MM.1S (cell line): ENCODE results near the gene ITK.

ENCODE experiments used
- DNase-seq: peaks from one replicate; pipeline ENCODE4 v3.0.0-alpha.2; 2015
- H2AFZ ChIP-seq: fragments of 300-600 bp; sonication (generic); 2 replicates; pipeline ENCODE4 v1.6.0; 2016; ENCODE audit warnings: antibody characterized with exemption, low read length
- H3F3A ChIP-seq: fragments of 300-600 bp; sonication (generic); 2 replicates; pipeline ENCODE4 v1.6.1; 2016; ENCODE audit warnings: mild to moderate bottlenecking, antibody characterized with exemption, low read length, moderate library complexity, mixed read lengths; ENCODE audit not compliant: insufficient read depth
- H3K27ac ChIP-seq: fragments of 300-600 bp; sonication (generic); 2 replicates; pipeline ENCODE4 v1.5.1; 2016; ENCODE audit warnings: mild to moderate bottlenecking, low read length
- H3K27me3 ChIP-seq: fragments of 300-600 bp; sonication (generic); replicated peaks from 2 replicates; pipeline ENCODE4 v1.6.0; 2016; ENCODE audit warnings: low read length; ENCODE audit not compliant: insufficient read depth
- H3K36me3 ChIP-seq: fragments of 300-600 bp; sonication (generic); replicated peaks from 2 replicates; pipeline ENCODE4 v1.6.1; 2016; ENCODE audit warnings: mild to moderate bottlenecking, low read length, mixed read lengths; ENCODE audit not compliant: insufficient read depth
- H3K4me1 ChIP-seq: fragments of 300-600 bp; sonication (generic); 2 replicates; pipeline ENCODE4 v1.6.1; 2016; ENCODE audit warnings: low read length, mixed read lengths
- H3K4me2 ChIP-seq: fragments of 300-600 bp; sonication (generic); 2 replicates; pipeline ENCODE4 v1.6.0; 2016; ENCODE audit warnings: low read depth, low read length
- H3K4me3 ChIP-seq: fragments of 300-600 bp; sonication (generic); 2 replicates; pipeline ENCODE4 v1.5.1; 2016; ENCODE audit warnings: low read length, mixed read lengths
- H3K79me2 ChIP-seq: fragments of 300-600 bp; sonication (generic); 2 replicates; pipeline ENCODE4 v1.6.1; 2016; ENCODE audit warnings: mixed run types, low read length, mixed read lengths
- H3K9ac ChIP-seq: fragments of 300-600 bp; sonication (generic); 2 replicates; pipeline ENCODE4 v1.6.1; 2016; ENCODE audit warnings: low read length, mixed read lengths
- H3K9me2 ChIP-seq: fragments of 300-600 bp; sonication (generic); replicated peaks from 2 replicates; pipeline ENCODE4 v1.6.1; 2016; ENCODE audit warnings: mild to moderate bottlenecking, low read length, mixed read lengths; ENCODE audit not compliant: insufficient read depth
- H3K9me3 ChIP-seq: fragments of 300-600 bp; sonication (generic); replicated peaks from 2 replicates; pipeline ENCODE4 v1.6.1; 2016; ENCODE audit warnings: mild to moderate bottlenecking, low read length, mixed read lengths; ENCODE audit not compliant: insufficient read depth
- H4K20me1 ChIP-seq: fragments of 300-600 bp; sonication (generic); 2 replicates; pipeline ENCODE4 v1.6.1; 2016; ENCODE audit warnings: mild to moderate bottlenecking, low read length, moderate library complexity, mixed read lengths; ENCODE audit not compliant: insufficient read depth
- EZH2 ChIP-seq: fragments of 300-600 bp; sonication (generic); optimal IDR thresholded peaks from 2 replicates; pipeline ENCODE3; 2017; ENCODE audit warnings: low read depth, mild to moderate bottlenecking, antibody characterized with exemption, low read length, mixed read lengths
- EZH2phosphoT487 ChIP-seq: fragments of 300-600 bp; sonication (generic); IDR thresholded peaks from 2 replicates; pipeline ENCODE4 v1.6.1; 2018; ENCODE audit warnings: antibody characterized with exemption, low read length
- TF ChIP-seq, protein P1 (sequence below): fragments of 300-600 bp; sonication (generic); IDR thresholded peaks from 2 replicates; pipeline ENCODE4 v1.5.1; 2016; ENCODE audit warnings: antibody characterized with exemption, low read length, mixed read lengths

The ITK gene

DNA sequence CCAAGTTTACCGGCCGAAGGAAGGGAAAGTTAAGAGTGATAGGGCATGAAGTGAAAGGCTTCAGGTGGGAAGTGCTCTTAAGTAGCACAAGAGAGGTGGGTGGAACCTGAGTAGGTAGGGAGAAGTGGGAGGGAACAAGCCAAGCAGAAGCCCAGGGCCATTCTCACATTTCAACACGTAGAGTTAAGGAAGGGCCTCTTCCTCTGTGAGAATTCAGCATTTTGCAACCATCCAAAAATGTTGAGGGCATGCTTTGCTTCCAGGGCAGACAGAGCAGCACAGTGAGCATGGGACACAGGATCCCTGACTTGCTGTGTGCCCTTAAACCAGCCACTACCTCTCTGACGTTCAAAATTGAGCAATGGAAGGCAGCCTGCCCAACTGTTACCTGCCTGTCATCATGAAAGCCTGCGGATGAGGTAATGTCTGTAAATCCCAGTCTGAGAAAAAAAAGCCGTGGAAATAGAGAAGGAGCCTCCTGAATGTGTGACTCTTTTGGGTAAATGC is 88.6 kb downstream of the ITK start:
- H3K4me2 ChIP-seq = peak overlapping the region; percentile 32; the same call in 1 of the 2 replicates
- H3K27me3 ChIP-seq = no peaks in the 10 kb centered on the region
- no peak for TF ChIP-seq EZH2
- TF ChIP-seq EZH2phosphoT487 = no peak
- TF ChIP-seq, protein P1, sequence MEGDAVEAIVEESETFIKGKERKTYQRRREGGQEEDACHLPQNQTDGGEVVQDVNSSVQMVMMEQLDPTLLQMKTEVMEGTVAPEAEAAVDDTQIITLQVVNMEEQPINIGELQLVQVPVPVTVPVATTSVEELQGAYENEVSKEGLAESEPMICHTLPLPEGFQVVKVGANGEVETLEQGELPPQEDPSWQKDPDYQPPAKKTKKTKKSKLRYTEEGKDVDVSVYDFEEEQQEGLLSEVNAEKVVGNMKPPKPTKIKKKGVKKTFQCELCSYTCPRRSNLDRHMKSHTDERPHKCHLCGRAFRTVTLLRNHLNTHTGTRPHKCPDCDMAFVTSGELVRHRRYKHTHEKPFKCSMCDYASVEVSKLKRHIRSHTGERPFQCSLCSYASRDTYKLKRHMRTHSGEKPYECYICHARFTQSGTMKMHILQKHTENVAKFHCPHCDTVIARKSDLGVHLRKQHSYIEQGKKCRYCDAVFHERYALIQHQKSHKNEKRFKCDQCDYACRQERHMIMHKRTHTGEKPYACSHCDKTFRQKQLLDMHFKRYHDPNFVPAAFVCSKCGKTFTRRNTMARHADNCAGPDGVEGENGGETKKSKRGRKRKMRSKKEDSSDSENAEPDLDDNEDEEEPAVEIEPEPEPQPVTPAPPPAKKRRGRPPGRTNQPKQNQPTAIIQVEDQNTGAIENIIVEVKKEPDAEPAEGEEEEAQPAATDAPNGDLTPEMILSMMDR = no peak
- peaks cover 28% of the 10 kb centered on the region for H3F3A ChIP-seq
- H3K9me3 ChIP-seq = no peaks in the 10 kb centered on the region
- no peak overlapping the region for H3K4me3 ChIP-seq
- H3K27ac ChIP-seq = peak overlapping the region; percentile 33; the same call in 1 of the 2 replicates
- H4K20me1 ChIP-seq = no peaks in the 10 kb centered on the region
- peak overlapping the region; percentile 14; the same call in 1 of the 2 replicates for H3K9ac ChIP-seq
- no peaks in the 10 kb centered on the region for H3K9me2 ChIP-seq
- peaks cover 68% of the 10 kb centered on the region for H3K4me1 ChIP-seq
- peaks cover 71% of the 10 kb centered on the region for H3K79me2 ChIP-seq
- no peak overlapping the region for H2AFZ ChIP-seq
- H3K36me3 ChIP-seq = no peaks in the 10 kb centered on the region
- no peak for DNase-seq

DNA sequence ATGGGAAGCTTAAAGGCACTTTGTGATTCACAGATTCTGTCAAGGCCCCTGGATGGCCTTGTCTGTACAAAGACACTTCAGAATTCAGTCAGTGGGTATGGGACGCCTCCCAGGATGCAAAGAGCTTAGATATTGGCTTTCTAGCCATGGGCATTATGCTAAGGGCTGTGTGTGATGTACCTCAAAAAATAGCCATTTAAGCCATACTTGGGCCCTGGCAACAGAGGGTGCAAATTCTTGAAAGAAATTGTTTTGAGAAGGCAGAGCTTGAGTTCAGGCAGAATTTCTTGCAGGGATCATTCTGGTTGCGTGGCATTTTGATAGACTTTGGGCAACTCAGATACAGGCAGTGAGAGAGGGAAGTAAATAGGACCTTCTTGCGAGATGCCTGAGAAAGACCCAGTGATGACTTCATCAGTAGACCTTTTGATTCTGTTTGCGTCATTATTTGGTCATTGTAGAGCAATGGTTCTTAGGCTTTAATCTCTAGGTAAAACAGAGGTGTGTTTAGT is 89.2 kb downstream of the ITK start:
- Histone ChIP-seq H3K9me3 (no peaks in the 10 kb centered on the region), H3K27ac (peak overlapping the region; percentile 97; the same call in 1 of the 2 replicates), H3K4me3 (no peak overlapping the region), H3F3A (peaks cover 28% of the 10 kb centered on the region), H3K9ac (no peak overlapping the region), H3K4me2 (peak overlapping the region; percentile 70; the same call in 1 of the 2 replicates), H2AFZ (no peak overlapping the region), H4K20me1 (no peaks in the 10 kb centered on the region), H3K79me2 (peaks cover 77% of the 10 kb centered on the region), H3K36me3 (no peaks in the 10 kb centered on the region), H3K4me1 (peaks cover 68% of the 10 kb centered on the region), H3K9me2 (no peaks in the 10 kb centered on the region), H3K27me3 (no peaks in the 10 kb centered on the region)
- DNase-seq = no peak
- TF ChIP-seq EZH2phosphoT487 (no peak), EZH2 (no peak)
- TF ChIP-seq, protein P1 = no peak

DNA sequence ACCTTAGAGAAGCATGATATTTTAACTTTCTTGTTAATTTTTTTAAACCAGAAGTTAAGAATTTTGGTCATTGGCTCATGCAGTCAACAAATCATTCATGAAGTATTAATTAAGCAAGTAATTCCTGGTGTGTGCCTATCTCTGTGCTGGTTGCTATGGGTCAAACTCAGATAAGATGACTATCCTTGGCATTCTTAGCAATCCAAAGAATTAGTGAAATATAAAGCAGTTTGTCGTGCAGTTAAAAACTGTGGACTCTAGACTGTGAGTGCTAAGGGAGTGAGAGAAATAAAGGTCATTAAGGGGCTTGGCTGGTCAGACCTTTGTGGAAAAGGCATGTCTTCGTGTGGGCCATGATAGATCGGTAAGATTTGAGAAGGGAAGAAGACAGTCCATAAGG is 90.1 kb downstream of the ITK start:
- peaks cover 87% of the 10 kb centered on the region for H3K79me2 ChIP-seq
- H3K4me1 ChIP-seq = peaks cover 66% of the 10 kb centered on the region
- peak overlapping the region; percentile 70 for H3K4me2 ChIP-seq
- no peaks in the 10 kb centered on the region for H3K27me3 ChIP-seq
- peak overlapping the region; percentile 97 for H3K27ac ChIP-seq
- H3F3A ChIP-seq = peaks cover 28% of the 10 kb centered on the region
- no peak for TF ChIP-seq EZH2
- TF ChIP-seq EZH2phosphoT487 = no peak
- TF ChIP-seq, protein P1 = no peak
- H4K20me1 ChIP-seq = no peaks in the 10 kb centered on the region
- H3K9me2 ChIP-seq = no peaks in the 10 kb centered on the region
- no peak overlapping the region for H2AFZ ChIP-seq
- no peak for DNase-seq
- H3K9ac ChIP-seq = peak overlapping the region; percentile 76
- H3K9me3 ChIP-seq = no peaks in the 10 kb centered on the region
- H3K4me3 ChIP-seq = no peak overlapping the region
- H3K36me3 ChIP-seq = no peaks in the 10 kb centered on the region
